ENCODE data around the gene TJP3.

The TJP3 gene

GRCh38 chr19:3697671-3698385 lies 10.4 kb upstream of the TJP3 start:
- no peaks in the 10 kb centered on the region for H3K27me3 ChIP-seq (ENCODE audit: control insufficient read depth in 3 of 3, insufficient read depth in 3 of 3, low read depth in 1 of 3, low read length in 3 of 3)
- no peak overlapping the region for H3K27ac ChIP-seq (replicated peaks; ENCODE audit: low read length)
- no peak overlapping the region for H4K91ac ChIP-seq (ENCODE audit: low read depth, low read length, poor library complexity)
- H2BK15ac ChIP-seq (ENCODE audit: low read length): peak overlapping the region; percentile 37
- H2AK5ac ChIP-seq (ENCODE audit: low read depth, low read length): peak overlapping the region; percentile 74
- H2BK120ac ChIP-seq (ENCODE audit: low read depth, low read length): no peak overlapping the region
- peaks cover 6 to 8% of the 10 kb centered on the region in 2 donors for H3K4me1 ChIP-seq (ENCODE audit: control insufficient read depth in 2 of 2, insufficient read depth in 1 of 2, low read depth in 1 of 2, low read length in 2 of 2)
- H2BK5ac ChIP-seq (ENCODE audit: low read length): no peak overlapping the region
- H3K36me3 ChIP-seq (replicated peaks in 1 of 2; ENCODE audit: control insufficient read depth in 2 of 2, insufficient read depth in 2 of 2, low read length in 2 of 2): no peaks in the 10 kb centered on the region
- peak overlapping the region; percentile 75 for H3K9ac ChIP-seq (ENCODE audit: low read depth, low read length, poor library complexity)
- no CpG with 5 or more reads among the region's 43 CpGs for WGBS, 2 donors (ENCODE audit: extremely low coverage in 2 of 2, insufficient read length in 2 of 2, insufficient replicate concordance in 1 of 2)
- peak overlapping the region in 1 of 2 donors; percentile 3 for H3K4me3 ChIP-seq (ENCODE audit: low read length in 2 of 2)
- H2AFZ ChIP-seq (ENCODE audit: low read length): no peak overlapping the region
- no peak overlapping the region for H4K8ac ChIP-seq (ENCODE audit: low read depth, low read length)
- H3K4ac ChIP-seq (ENCODE audit: low read length): no peak overlapping the region
- H3K23ac ChIP-seq (ENCODE audit: low read depth, low read length, poor library complexity): peak overlapping the region; percentile 90
- no peak overlapping the region for H3K18ac ChIP-seq (ENCODE audit: low read length)
- no peaks in the 10 kb centered on the region for H3K9me3 ChIP-seq (replicated peaks in 1 of 2; ENCODE audit: control insufficient read depth in 2 of 2, insufficient read depth in 1 of 2, low read depth in 1 of 2, low read length in 2 of 2)
- no peak for DNase-seq (ENCODE audit: low spot score)
- H3K79me1 ChIP-seq (ENCODE audit: low read depth, low read length): peaks cover 45% of the 10 kb centered on the region
- H3K4me2 ChIP-seq (ENCODE audit: insufficient read depth, low read length, poor library complexity, severe bottlenecking): no peak overlapping the region
- H2BK12ac ChIP-seq (ENCODE audit: low read length): no peak overlapping the region
- peak overlapping the region; percentile 21 for H3K14ac ChIP-seq (ENCODE audit: low read length)

- Histone ChIP-seq H3K4me2 (ENCODE audit: insufficient read depth, low read length, poor library complexity, severe bottlenecking) (no peak overlapping the region), H3K18ac (ENCODE audit: low read length) (no peak overlapping the region), H2BK5ac (ENCODE audit: low read length) (no peak overlapping the region), H3K36me3 (replicated peaks in 1 of 2; ENCODE audit: control insufficient read depth in 2 of 2, insufficient read depth in 2 of 2, low read length in 2 of 2) (no peaks in the 10 kb centered on the region), H4K91ac (ENCODE audit: low read depth, low read length, poor library complexity) (no peak overlapping the region), H3K79me1 (ENCODE audit: low read depth, low read length) (peaks cover 39% of the 10 kb centered on the region), H3K4me3 (ENCODE audit: low read length in 2 of 2) (peak overlapping the region in 1 of 2 donors; percentile 89), H2AFZ (ENCODE audit: low read length) (no peak overlapping the region), H3K27me3 (ENCODE audit: control insufficient read depth in 3 of 3, insufficient read depth in 3 of 3, low read depth in 1 of 3, low read length in 3 of 3) (no peaks in the 10 kb centered on the region), H3K14ac (ENCODE audit: low read length) (no peak overlapping the region), H3K4ac (ENCODE audit: low read length) (no peak overlapping the region), H3K9ac (ENCODE audit: low read depth, low read length, poor library complexity) (no peak overlapping the region), H3K9me3 (replicated peaks in 1 of 2; ENCODE audit: control insufficient read depth in 2 of 2, insufficient read depth in 1 of 2, low read depth in 1 of 2, low read length in 2 of 2) (no peaks in the 10 kb centered on the region), H3K27ac (replicated peaks; ENCODE audit: low read length) (no peak overlapping the region), H3K23ac (ENCODE audit: low read depth, low read length, poor library complexity) (peak overlapping the region; percentile 90), H4K8ac (ENCODE audit: low read depth, low read length) (no peak overlapping the region), H2BK12ac (ENCODE audit: low read length) (no peak overlapping the region), H2AK5ac (ENCODE audit: low read depth, low read length) (peak overlapping the region; percentile 8), H2BK15ac (ENCODE audit: low read length) (no peak overlapping the region), H3K4me1 (ENCODE audit: control insufficient read depth in 2 of 2, insufficient read depth in 1 of 2, low read depth in 1 of 2, low read length in 2 of 2) (peaks cover 6 to 8% of the 10 kb centered on the region in 2 donors), H2BK120ac (ENCODE audit: low read depth, low read length) (no peak overlapping the region)
- no peak for DNase-seq (ENCODE audit: low spot score)
- no CpG with 5 or more reads among the region's 12 CpGs for WGBS, 2 donors (ENCODE audit: extremely low coverage in 2 of 2, insufficient read length in 2 of 2, insufficient replicate concordance in 1 of 2)
Measured at GRCh38 chr19:3698386-3698950, 9.7 kb upstream of the TJP3 start.

DNA sequence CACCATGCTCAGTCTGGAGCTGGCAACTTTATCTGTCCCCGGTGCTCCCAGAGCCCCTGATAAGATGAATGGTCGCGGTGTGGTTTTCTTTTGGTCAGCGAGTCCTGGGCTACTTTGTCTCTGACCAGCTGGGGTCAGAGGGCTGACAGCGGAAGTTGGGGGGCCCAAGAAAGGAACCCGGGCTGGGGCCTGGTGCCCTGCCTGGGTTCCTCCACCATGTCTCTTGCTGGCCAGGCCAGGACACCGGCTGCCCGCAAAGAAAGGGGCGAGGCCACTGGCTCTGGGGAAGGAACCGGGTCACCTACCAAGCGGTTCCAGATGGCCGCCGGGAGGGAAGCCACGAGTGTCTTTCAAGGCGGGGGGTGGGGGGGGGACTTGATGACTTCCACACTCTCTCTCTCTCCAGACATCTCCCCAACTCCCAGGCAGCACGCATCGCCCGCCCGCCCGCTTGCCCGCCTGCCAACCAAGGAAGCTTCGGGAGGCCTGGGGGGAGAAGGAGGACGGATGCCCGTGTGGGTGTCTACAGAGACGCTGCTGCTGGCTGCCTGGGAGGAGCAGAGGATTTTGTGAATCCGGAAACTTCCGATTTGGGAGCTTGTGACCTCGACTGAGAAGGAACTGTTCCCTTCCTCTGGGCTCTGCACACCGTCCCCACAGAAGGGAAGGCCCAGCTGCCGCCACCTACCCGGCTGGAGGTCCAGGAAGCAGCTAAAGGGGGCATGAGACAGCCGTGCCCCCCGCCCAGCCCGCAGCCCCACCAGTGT lies 9.0 kb upstream of the TJP3 start:
- H3K4me2 ChIP-seq (ENCODE audit: insufficient read depth, low read length, poor library complexity, severe bottlenecking): peak overlapping the region; percentile 86
- peaks cover 37% of the 10 kb centered on the region for H3K79me1 ChIP-seq (ENCODE audit: low read depth, low read length)
- no peak overlapping the region for H3K14ac ChIP-seq (ENCODE audit: low read length)
- peak overlapping the region; percentile 89 to 90 for H3K4me3 ChIP-seq (ENCODE audit: low read length in 2 of 2)
- peak overlapping the region; percentile 75 for H2AK5ac ChIP-seq (ENCODE audit: low read depth, low read length)
- peak overlapping the region; percentile 97 for H3K9ac ChIP-seq (ENCODE audit: low read depth, low read length, poor library complexity)
- peak overlapping the region; percentile 17 for H4K8ac ChIP-seq (ENCODE audit: low read depth, low read length)
- no peaks in the 10 kb centered on the region for H3K9me3 ChIP-seq (replicated peaks in 1 of 2; ENCODE audit: control insufficient read depth in 2 of 2, insufficient read depth in 1 of 2, low read depth in 1 of 2, low read length in 2 of 2)
- H3K27ac ChIP-seq (replicated peaks; ENCODE audit: low read length): no peak overlapping the region
- H3K18ac ChIP-seq (ENCODE audit: low read length): peak overlapping the region; percentile 95
- no peaks in the 10 kb centered on the region for H3K36me3 ChIP-seq (replicated peaks in 1 of 2; ENCODE audit: control insufficient read depth in 2 of 2, insufficient read depth in 2 of 2, low read length in 2 of 2)
- H2BK5ac ChIP-seq (ENCODE audit: low read length): peak overlapping the region; percentile 87
- H2BK120ac ChIP-seq (ENCODE audit: low read depth, low read length): no peak overlapping the region
- H3K27me3 ChIP-seq (ENCODE audit: control insufficient read depth in 3 of 3, insufficient read depth in 3 of 3, low read depth in 1 of 3, low read length in 3 of 3): no peaks in the 10 kb centered on the region
- peak overlapping the region; percentile 93 for H3K23ac ChIP-seq (ENCODE audit: low read depth, low read length, poor library complexity)
- peaks cover 6 to 8% of the 10 kb centered on the region in 2 donors for H3K4me1 ChIP-seq (ENCODE audit: control insufficient read depth in 2 of 2, insufficient read depth in 1 of 2, low read depth in 1 of 2, low read length in 2 of 2)
- H4K91ac ChIP-seq (ENCODE audit: low read depth, low read length, poor library complexity): peak overlapping the region; percentile 53
- H3K4ac ChIP-seq (ENCODE audit: low read length): no peak overlapping the region
- H2AFZ ChIP-seq (ENCODE audit: low read length): peak overlapping the region; percentile 85
- H2BK15ac ChIP-seq (ENCODE audit: low read length): peak overlapping the region; percentile 49
- no peak overlapping the region for H2BK12ac ChIP-seq (ENCODE audit: low read length)
- no peak for DNase-seq (ENCODE audit: low spot score)
- no CpG with 5 or more reads among the region's 34 CpGs for WGBS, 2 donors (ENCODE audit: extremely low coverage in 2 of 2, insufficient read length in 2 of 2, insufficient replicate concordance in 1 of 2)
